Left renal cortex interstitium (tissue), 4 donors: ENCODE results near the gene CEBPE. TPM values are rescaled to one million over a fixed set of nuclear protein-coding genes. Genes with fewer than 3 reads are reported as not detected.

Source experiments
- DNase-seq, 4 donors: peaks; one replicate each; pipeline ENCODE4 v3.0.0-alpha.2; 2013; ENCODE audit warnings: low read depth in 4 of 4, low spot score in 2 of 4, missing footprints in 1 of 4
- polyA plus RNA-seq, 4 donors: library from polyadenylated mRNA; unstranded; fragments of 120-200 nt; gene quantifications; one replicate each; pipeline ENCODE4 v1.2.1, GENCODE V29; 2013; ENCODE audit not compliant: insufficient read length in 4 of 4

Gene CEBPE
- polyA plus RNA-seq, 4 donors, result 0.11 to 0.26 (median 0.14) TPM; not detected in 1

GRCh38 chr14:23145794-23146350 lies 26.8 kb upstream of the CEBPE start:
- no peak for DNase-seq

- DNase-seq, result no peak
Observed at GRCh38 chr14:23143911-23144310, 24.9 kb upstream of the CEBPE start.

- DNase-seq, result no peak
Observed at GRCh38 chr14:23142826-23143225, 23.8 kb upstream of the CEBPE start.

- DNase-seq, result no peak
Observed at GRCh38 chr14:23141706-23142444, 22.8 kb upstream of the CEBPE start.

GRCh38 chr14:23140371-23140770 lies 21.3 kb upstream of the CEBPE start:
- DNase-seq, result no peak

GRCh38 chr14:23139874-23140273 lies 20.8 kb upstream of the CEBPE start:
- no peak for DNase-seq

GRCh38 chr14:23137813-23138535 lies 18.9 kb upstream of the CEBPE start:
- DNase-seq, result no peak

- DNase-seq, result no peak
Observed at GRCh38 chr14:23137192-23137812, 18.2 kb upstream of the CEBPE start.

- DNase-seq, result no peak
Observed at GRCh38 chr14:23136566-23137133, 17.6 kb upstream of the CEBPE start.

- no peak for DNase-seq
Observed at GRCh38 chr14:23132970-23133369, 13.9 kb upstream of the CEBPE start.

- DNase-seq, result no peak
Observed at GRCh38 chr14:23131482-23131881, 12.4 kb upstream of the CEBPE start.

- DNase-seq, result no peak
Observed at GRCh38 chr14:23130871-23131270, 11.8 kb upstream of the CEBPE start.

GRCh38 chr14:23129759-23130316 lies 10.8 kb upstream of the CEBPE start:
- DNase-seq, result no peak

GRCh38 chr14:23128969-23129758 lies 10.1 kb upstream of the CEBPE start:
- no peak for DNase-seq

GRCh38 chr14:23127861-23128260 lies 8.8 kb upstream of the CEBPE start:
- DNase-seq, result no peak

- no peak for DNase-seq
Observed at GRCh38 chr14:23126548-23127278, 7.7 kb upstream of the CEBPE start.

- DNase-seq, result no peak
Observed at GRCh38 chr14:23125933-23126524, 7.0 kb upstream of the CEBPE start.

GRCh38 chr14:23125011-23125410 lies 6.0 kb upstream of the CEBPE start:
- no peak for DNase-seq
